ENCODE results near the gene TUSC2. TPM values are rescaled to one million over a fixed set of nuclear protein-coding genes. Genes with fewer than 3 reads are reported as not detected.

TUSC2 gene
- total and polyA plus RNA-seq, 2 experiments from 2014 or later: 41.6 to 71.0 TPM

GRCh38 chr3:50325497-50326181 lies 2.4 kb downstream of the TUSC2 start (continued):
- TF ChIP-seq ZNF462 (CRISPR knock-in tag; IDR thresholded peaks at IDR 0.05) (no peak), NANOG (IDR thresholded peaks at IDR 0.05; ENCODE audit: borderline replicate concordance) (no peak), CREB1 (CRISPR knock-in tag; IDR thresholded peaks at IDR 0.05; ENCODE audit: low read depth) (no peak), REST (IDR thresholded peaks at IDR 0.05; ENCODE audit: unreplicated experiment) (no peak)

GRCh38 chr3:50325113-50325480 lies 2.9 kb downstream of the TUSC2 start:
- Histone ChIP-seq H3K27ac (ENCODE audit: low read depth) (no peak overlapping the region), H2AFZ (no peak overlapping the region), H3K4me1 (ENCODE audit: insufficient read depth) (peaks cover 23% of the 10 kb centered on the region), H3K4me2 (no peak overlapping the region), H3K79me2 (replicated peaks; ENCODE audit: insufficient read depth) (peaks cover 21% of the 10 kb centered on the region), H3K9me2 (ENCODE audit: insufficient read depth) (no peaks in the 10 kb centered on the region), H3K36me3 (ENCODE audit: insufficient read depth) (no peaks in the 10 kb centered on the region; the same call in 1 of the 2 replicates), H3K27me3 (ENCODE audit: insufficient read depth) (no peaks in the 10 kb centered on the region), H3F3A (replicated peaks; ENCODE audit: low read depth) (peaks cover 37% of the 10 kb centered on the region; the same call in 1 of the 2 replicates), H4K20me1 (replicated peaks; ENCODE audit: insufficient read depth) (peaks cover 10% of the 10 kb centered on the region; the same call in 1 of the 2 replicates), H3K4me3 (no peak overlapping the region)
- no peak for DNase-seq (ENCODE audit: low spot score)
- Mint-ChIP-seq H3K27ac (0 out of 2 replicates have a peak overlapping the region, but pooled peaks have one; percentile 34), H3K4me1 (peaks cover 35% of the 10 kb centered on the region), H3K36me3 (ENCODE audit: low read depth) (peaks cover 25% of the 10 kb centered on the region), H3K4me3 (peak overlapping the region; percentile 38; the same call in 1 of the 3 replicates), H3K9me3 (no peaks in the 10 kb centered on the region), H3K27me3 (ENCODE audit: insufficient read depth, low read depth, poor library complexity) (peaks cover 16% of the 10 kb centered on the region)
- ATAC-seq: no peak
- no peak for TF ChIP-seq POLR2AphosphoS5 (IDR thresholded peaks at IDR 0.05; ENCODE audit: low read depth)
- TF ChIP-seq ZNF462 (CRISPR knock-in tag; IDR thresholded peaks at IDR 0.05): no peak

Data from GM23338 (cell line).